A673 (cell line): ENCODE results near the gene SENP6. TPM values are rescaled to one million over a fixed set of nuclear protein-coding genes. Genes with fewer than 3 reads are reported as not detected.
"Not testable (repeated sequence)": the region's sequence is repeated elsewhere in the genome, so short reads cannot be mapped to it uniquely, and the experiment has no call there.

ENCODE experiments used
- BruUV-seq: library from RNA; stranded (reverse); fragments of 400-500 nt; replicated peaks from 2 replicates; lab custom pipeline; 2021; lab: Mats Ljungman, UMichigan
- CTCF ChIA-PET: fragments of 300-600 bp; sonication (Branson Sonifier 250); formaldehyde crosslinking; loops from one replicate; lab custom pipeline; 2022; ENCODE audit warnings: antibody characterized with exemption; lab: Charles Lee
- POLR2A ChIA-PET: fragments of 300-600 bp; sonication (Branson Sonifier 250); formaldehyde crosslinking; loops from one replicate; lab custom pipeline; 2022; ENCODE audit warnings: antibody characterized with exemption; ENCODE audit not compliant: low non-redundant PET; lab: Charles Lee
- DNase-seq: peaks from one replicate; pipeline ENCODE4 v3.0.0-alpha.2; 2015; ENCODE audit warnings: low spot score
- H3K27ac ChIP-seq: fragments of 200-600 bp; sonication (generic); 2 replicates; pipeline ENCODE4 v1.5.1; 2016; ENCODE audit warnings: mixed run types, low read depth, mild to moderate bottlenecking, mixed read lengths, antibody characterized with exemption, low read length; ENCODE audit not compliant: poor library complexity, severe bottlenecking
- H3K27me3 ChIP-seq: fragments of 200-600 bp; sonication (generic); replicated peaks from 2 replicates; pipeline ENCODE4 v1.6.1; 2017; ENCODE audit warnings: mixed run types, low read depth, mild to moderate bottlenecking, mixed read lengths, antibody characterized with exemption, low read length; ENCODE audit not compliant: insufficient read depth, poor library complexity
- H3K36me3 ChIP-seq: fragments of 200-600 bp; sonication (generic); 2 replicates; pipeline ENCODE4 v1.6.1; 2016; ENCODE audit warnings: mixed run types, mild to moderate bottlenecking, mixed read lengths, antibody characterized with exemption, low read length; ENCODE audit not compliant: insufficient read depth, poor library complexity, severe bottlenecking
- H3K4me1 ChIP-seq: fragments of 200-600 bp; sonication (generic); 2 replicates; pipeline ENCODE4 v1.6.1; 2017; ENCODE audit warnings: mixed run types, mild to moderate bottlenecking, mixed read lengths, antibody characterized with exemption, low read length; ENCODE audit not compliant: insufficient read depth, poor library complexity, severe bottlenecking
- H3K4me3 ChIP-seq: fragments of 200-600 bp; sonication (generic); 2 replicates; pipeline ENCODE4 v1.5.1; 2016; ENCODE audit warnings: low read depth, mixed run types, mild to moderate bottlenecking, mixed read lengths, low read length; ENCODE audit not compliant: poor library complexity, severe bottlenecking
- H3K9me3 ChIP-seq: fragments of 200-600 bp; sonication (generic); 2 replicates; pipeline ENCODE4 v1.6.1; 2016; ENCODE audit warnings: mixed run types, low read depth, mild to moderate bottlenecking, mixed read lengths, antibody characterized with exemption, low read length; ENCODE audit not compliant: poor library complexity, severe bottlenecking
- CTCF ChIP-seq: fragments of 300-800, 200-600 bp; sonication (generic); conservative IDR thresholded peaks from 2 replicates; pipeline ENCODE4 v1.5.1; 2017; ENCODE audit warnings: low read depth, mild to moderate bottlenecking, antibody characterized with exemption, low read length, moderate library complexity, mixed read lengths
- EZH2 ChIP-seq: fragments of 200-600 bp; sonication (generic); IDR thresholded peaks from 2 replicates; pipeline ENCODE4 v1.6.1; 2017; ENCODE audit warnings: borderline replicate concordance, low read depth, mild to moderate bottlenecking, mixed read lengths, antibody characterized with exemption, low read length; ENCODE audit not compliant: poor library complexity, severe bottlenecking
- intact Hi-C: fragments of 100-400 bp; cut with micrococcal nuclease; formaldehyde crosslinking; loops from one replicate; pipeline ENCODE4 v1.10.0; 2022; ENCODE audit not compliant: unreplicated experiment
- total RNA-seq: library from RNA; stranded (reverse); gene quantifications from 2 replicates; pipeline ENCODE4 v1.2.3, GENCODE V29; 2021

The SENP6 gene
- total RNA-seq, 1 experiment from 2014 or later = 92.7 TPM

GRCh38 chr6:75694406-75694805, 92.7 kb downstream of the SENP6 start:
- CTCF ChIA-PET = no interaction called here
- POLR2A ChIA-PET = no interaction called here
- no TSS peak for BruUV-seq

DNA sequence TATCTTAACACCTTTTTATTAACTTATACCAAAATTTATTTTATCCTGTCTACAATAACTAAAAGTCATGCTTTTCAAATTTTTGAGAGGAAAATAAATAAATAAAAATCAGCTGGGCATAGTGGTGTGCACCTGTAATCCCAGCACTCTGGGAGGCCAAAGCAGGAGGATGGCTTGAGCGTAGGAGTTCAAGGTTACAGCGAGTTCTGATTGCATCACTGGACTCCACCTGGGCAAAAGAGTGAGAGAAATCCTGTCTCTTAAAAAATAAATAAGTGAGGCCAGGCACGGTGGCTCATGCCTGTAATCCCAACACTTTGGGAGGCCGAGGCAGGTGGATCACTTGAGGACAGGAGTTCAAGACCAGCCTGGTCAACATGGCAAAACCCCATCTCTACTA, 106.7 kb downstream of the SENP6 start:
- H3K27ac ChIP-seq, POLR2A ChIA-PET, intact Hi-C loops, CTCF ChIA-PET, DNase-seq, H3K9me3 ChIP-seq, H3K4me3 ChIP-seq, H3K4me1 ChIP-seq, H3K27me3 ChIP-seq, BruUV-seq: not testable (repeated sequence)
- H3K36me3 ChIP-seq = peaks cover 35% of the 10 kb centered on the region

More at GRCh38 chr6:75694406-75694805, 92.7 kb downstream of the SENP6 start:
- no peak overlapping the region for H3K4me3 ChIP-seq
- no peaks in the 10 kb centered on the region for H3K4me1 ChIP-seq
- intact Hi-C loops = no loop called here
- H3K27ac ChIP-seq = no peak overlapping the region
- H3K27me3 ChIP-seq = no peaks in the 10 kb centered on the region
- peaks cover 47% of the 10 kb centered on the region for H3K36me3 ChIP-seq
- no peaks in the 10 kb centered on the region for H3K9me3 ChIP-seq
- DNase-seq = no peak
- no peak for TF ChIP-seq CTCF
- no peak for TF ChIP-seq EZH2

GRCh38 chr6:75711173-75711572, 109.5 kb downstream of the SENP6 start:
- intact Hi-C loops = no loop called here
- ChIA-PET POLR2A (no interaction called here), CTCF (no interaction called here)
- H3K36me3 ChIP-seq = peaks cover 63% of the 10 kb centered on the region
- no peak for DNase-seq
- H3K4me1 ChIP-seq = no peaks in the 10 kb centered on the region
- TF ChIP-seq EZH2 = no peak
- TF ChIP-seq CTCF = no peak
- no TSS peak for BruUV-seq
- no peaks in the 10 kb centered on the region for H3K9me3 ChIP-seq
- no peak overlapping the region for H3K4me3 ChIP-seq
- no peak overlapping the region for H3K27ac ChIP-seq
- no peaks in the 10 kb centered on the region for H3K27me3 ChIP-seq

GRCh38 chr6:75719133-75719532, 117.5 kb downstream of the SENP6 start:
- H3K27me3 ChIP-seq = no peaks in the 10 kb centered on the region
- DNase-seq = no peak
- H3K4me1 ChIP-seq = no peaks in the 10 kb centered on the region
- ChIA-PET CTCF (no interaction called here), POLR2A (no interaction called here)
- no TSS peak for BruUV-seq
- intact Hi-C loops = no loop called here
- no peak overlapping the region for H3K27ac ChIP-seq
- H3K36me3 ChIP-seq = peaks cover 30% of the 10 kb centered on the region
- H3K9me3 ChIP-seq = no peaks in the 10 kb centered on the region
- TF ChIP-seq EZH2 (no peak), CTCF (no peak)
- no peak overlapping the region for H3K4me3 ChIP-seq
